Thyroid gland (tissue), 4 donors: ENCODE data around the gene NKX1-1. TPM values are rescaled to one million over a fixed set of nuclear protein-coding genes. Genes with fewer than 3 reads are reported as not detected.
A peak's percentile ranks its signal among the peaks of the same experiment; 100 is the strongest.

Experiments
- DNase-seq, 2 donors: peaks; one replicate each; pipeline ENCODE4 v3.0.0-alpha.2; 2019
- H3K27ac ChIP-seq, 3 donors: fragments of 200-600 bp; sonication (generic); 1 replicate in 2 of 3; 2 replicates in 1 of 3; pipeline ENCODE4 v1.5.1; 2016 to 2019; ENCODE audit warnings: mild to moderate bottlenecking in 1 of 3, moderate library complexity in 1 of 3
- H3K27me3 ChIP-seq: fragments of 200-600 bp; sonication (generic); one replicate; pipeline ENCODE4 v1.5.1; 2019
- H3K36me3 ChIP-seq, 2 donors: fragments of 200-600 bp; sonication (generic); one replicate each; pipeline ENCODE4 v1.5.1; 2016 to 2019
- H3K4me1 ChIP-seq, 2 donors: fragments of 200-600 bp; sonication (generic); one replicate each; pipeline ENCODE4 v1.5.1; 2017 to 2019
- H3K4me3 ChIP-seq, 3 donors: fragments of 200-600 bp; sonication (generic); replicated peaks in 1 of 3; 1 replicate in 2 of 3; 2 replicates in 1 of 3; pipeline ENCODE4 v1.5.1; 2016; ENCODE audit warnings: mild to moderate bottlenecking in 1 of 3
- H3K9me3 ChIP-seq: fragments of 200-600 bp; sonication (generic); one replicate; pipeline ENCODE4 v1.5.1; 2017
- POLR2A ChIP-seq, 2 donors: fragments of 450-650 bp; IDR thresholded peaks; one replicate each; pipeline ENCODE4 v1.6.1; 2017; ENCODE audit warnings: antibody characterized with exemption in 2 of 2, mild to moderate bottlenecking in 2 of 2, moderate library complexity in 1 of 2
- WGBS, 2 donors: methylation state at CpG; one replicate each; pipeline ENCODE4 v1.1.5; 2017; 5-methylcytosine and 5-hydroxymethylcytosine counted together
- intact Hi-C: fragments of 100-400 bp; cut with DNase I; formaldehyde crosslinking; loops from one replicate; pipeline ENCODE4 v1.15.1; 2023
- total RNA-seq, 4 donors: library from RNA; depleted of rRNA; stranded (reverse); fragments of >200 nt; gene quantifications; one replicate each; pipeline ENCODE4 v1.2.3, GENCODE V29; 2016
- TF ChIP-seq, protein P1 (sequence below), 6 experiments: fragments of 200-600 bp in 3 of 6; fragments of 450-650 bp in 3 of 6; sonication (generic) in 3 of 6; IDR thresholded peaks; one replicate each; pipeline ENCODE4 v1.5.1; 2016 to 2019; ENCODE audit warnings: antibody characterized with exemption in 6 of 6, mild to moderate bottlenecking in 2 of 6, inconsistent platforms in 1 of 6, moderate library complexity in 1 of 6

Gene NKX1-1
- total RNA-seq, 4 donors from 2014 or later, result not detected

DNA sequence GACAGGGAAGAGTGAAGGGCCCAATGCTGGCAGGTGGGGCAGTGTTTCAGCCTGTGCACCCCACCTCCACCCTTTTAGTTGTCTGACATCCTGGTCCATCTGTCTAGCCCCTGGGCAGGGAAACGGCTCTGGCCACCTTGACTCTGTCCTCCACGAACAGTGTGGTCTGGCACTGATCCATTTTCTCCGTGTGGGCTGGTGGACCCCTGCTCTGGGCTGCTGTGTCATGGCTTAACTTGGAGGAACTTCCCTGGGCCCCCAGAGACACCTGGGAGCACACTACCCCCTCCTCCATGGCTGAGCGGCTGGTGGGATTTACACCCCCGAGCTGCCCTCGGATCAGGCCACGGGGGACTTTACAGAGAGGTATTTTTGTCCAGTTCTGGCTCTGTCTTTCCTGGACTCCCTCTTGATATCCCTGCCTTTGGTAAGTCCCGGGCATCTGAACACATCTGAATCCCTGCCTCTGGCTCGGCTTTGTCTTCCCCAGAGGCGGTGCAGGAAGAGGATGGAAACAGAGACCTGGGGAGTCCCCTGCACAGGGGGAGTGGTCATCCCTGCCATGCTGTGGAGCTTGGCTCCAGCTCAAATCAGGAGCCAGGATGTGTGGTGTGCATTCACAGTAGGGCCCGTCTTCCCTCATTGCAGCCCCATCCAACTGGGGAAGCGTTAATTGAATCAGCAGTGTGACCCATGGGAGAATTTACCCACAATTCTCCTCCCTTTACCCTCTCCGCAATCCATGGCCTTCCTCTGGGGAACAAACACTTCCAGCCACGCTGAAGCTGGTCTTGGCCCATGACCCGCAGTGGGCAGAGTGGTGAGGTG is 6.3 kb upstream of the NKX1-1 start:
- H3K27me3 ChIP-seq, result peaks cover 17% of the 10 kb centered on the region
- no peak for DNase-seq

GRCh38 chr4:1411436-1412375 is 5.5 kb upstream of the NKX1-1 start:
- H3K27me3 ChIP-seq, result peaks cover 22% of the 10 kb centered on the region
- no peaks in the 10 kb centered on the region for H3K9me3 ChIP-seq

More for the DNA sequence above, 6.3 kb upstream of the NKX1-1 start:
- no peak overlapping the region for H3K4me3 ChIP-seq
- no peaks in the 10 kb centered on the region for H3K9me3 ChIP-seq
- H3K36me3 ChIP-seq, result no peaks in the 10 kb centered on the region
- intact Hi-C loops, result no loop called here
- no peaks in the 10 kb centered on the region for H3K4me1 ChIP-seq
- no peak overlapping the region for H3K27ac ChIP-seq
- 62 to 74% methylated on average over 13 to 14 of the region's 15 CpGs for WGBS, 2 donors
- TF ChIP-seq POLR2A (IDR thresholded peaks at IDR 0.05), result no peak
- TF ChIP-seq, protein P1, sequence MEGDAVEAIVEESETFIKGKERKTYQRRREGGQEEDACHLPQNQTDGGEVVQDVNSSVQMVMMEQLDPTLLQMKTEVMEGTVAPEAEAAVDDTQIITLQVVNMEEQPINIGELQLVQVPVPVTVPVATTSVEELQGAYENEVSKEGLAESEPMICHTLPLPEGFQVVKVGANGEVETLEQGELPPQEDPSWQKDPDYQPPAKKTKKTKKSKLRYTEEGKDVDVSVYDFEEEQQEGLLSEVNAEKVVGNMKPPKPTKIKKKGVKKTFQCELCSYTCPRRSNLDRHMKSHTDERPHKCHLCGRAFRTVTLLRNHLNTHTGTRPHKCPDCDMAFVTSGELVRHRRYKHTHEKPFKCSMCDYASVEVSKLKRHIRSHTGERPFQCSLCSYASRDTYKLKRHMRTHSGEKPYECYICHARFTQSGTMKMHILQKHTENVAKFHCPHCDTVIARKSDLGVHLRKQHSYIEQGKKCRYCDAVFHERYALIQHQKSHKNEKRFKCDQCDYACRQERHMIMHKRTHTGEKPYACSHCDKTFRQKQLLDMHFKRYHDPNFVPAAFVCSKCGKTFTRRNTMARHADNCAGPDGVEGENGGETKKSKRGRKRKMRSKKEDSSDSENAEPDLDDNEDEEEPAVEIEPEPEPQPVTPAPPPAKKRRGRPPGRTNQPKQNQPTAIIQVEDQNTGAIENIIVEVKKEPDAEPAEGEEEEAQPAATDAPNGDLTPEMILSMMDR (IDR thresholded peaks at IDR 0.05), result no peak

DNA sequence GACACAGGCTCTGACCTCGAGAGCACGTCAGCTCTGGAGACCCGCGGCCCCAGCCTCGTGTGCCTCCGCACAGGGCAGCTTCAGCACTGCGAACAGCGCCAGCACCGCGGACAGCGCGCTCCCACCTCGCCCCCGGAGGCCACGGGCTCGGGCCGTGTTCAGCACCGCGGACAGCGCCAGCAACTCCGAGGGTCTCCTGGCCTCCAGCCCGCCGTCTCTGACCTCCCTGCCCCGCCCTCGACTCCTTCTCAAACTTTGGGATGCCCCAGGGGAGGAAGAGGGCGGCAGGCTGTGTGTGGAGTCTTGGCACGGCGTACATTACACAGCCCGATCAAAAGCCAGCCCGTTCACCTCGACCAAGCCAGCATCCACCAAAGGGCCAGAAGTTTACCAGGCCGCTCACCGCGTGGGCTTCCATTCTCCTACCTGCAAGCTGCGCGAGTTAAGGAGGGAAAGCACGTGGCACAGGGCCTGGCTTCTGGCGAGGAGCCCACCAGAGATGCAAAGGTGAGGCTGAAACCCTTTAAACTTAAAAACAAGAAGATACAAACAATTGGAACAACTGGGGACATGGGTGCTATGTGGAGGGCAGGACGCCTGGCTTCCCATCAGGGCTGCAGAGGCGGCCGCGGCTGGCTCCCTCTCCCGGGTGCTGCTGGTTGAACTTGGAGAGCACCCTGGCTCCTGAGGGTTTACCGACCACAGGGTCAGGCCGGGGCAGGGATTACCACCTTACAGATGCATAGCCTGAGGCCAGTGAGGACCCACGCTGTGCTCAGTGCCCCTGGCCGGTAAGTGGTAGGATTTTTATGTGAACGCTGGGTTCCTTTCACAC is 4.5 kb upstream of the NKX1-1 start:
- Histone ChIP-seq H3K27ac (no peak overlapping the region), H3K36me3 (no peaks in the 10 kb centered on the region), H3K4me3 (no peak overlapping the region), H3K27me3 (peaks cover 23% of the 10 kb centered on the region), H3K9me3 (no peaks in the 10 kb centered on the region), H3K4me1 (no peaks in the 10 kb centered on the region)
- no peak for TF ChIP-seq POLR2A (IDR thresholded peaks at IDR 0.05)
- TF ChIP-seq, protein P1 (IDR thresholded peaks at IDR 0.05), result no peak
- peak; percentile 48 to 65 for DNase-seq
- intact Hi-C loops, result no loop called here
- 19 to 37% methylated on average over 34 to 46 of the region's 48 CpGs for WGBS, 2 donors

More at GRCh38 chr4:1411436-1412375, 5.5 kb upstream of the NKX1-1 start:
- no peak for DNase-seq
- no peaks in the 10 kb centered on the region for H3K4me1 ChIP-seq
- intact Hi-C loops, result no loop called here
- WGBS, 2 donors, result 43 to 52% methylated on average over 13 to 16 of the region's 17 CpGs
- no peaks in the 10 kb centered on the region for H3K36me3 ChIP-seq
- TF ChIP-seq POLR2A (IDR thresholded peaks at IDR 0.05), result no peak
- TF ChIP-seq, protein P1 (IDR thresholded peaks at IDR 0.05), result no peak
- H3K27ac ChIP-seq, result no peak overlapping the region
- no peak overlapping the region for H3K4me3 ChIP-seq

- no peak overlapping the region for H3K27ac ChIP-seq
- no peaks in the 10 kb centered on the region for H3K4me1 ChIP-seq
- H3K27me3 ChIP-seq, result peaks cover 25% of the 10 kb centered on the region
- TF ChIP-seq, protein P1 (IDR thresholded peaks at IDR 0.05), result no peak
- no peak for TF ChIP-seq POLR2A (IDR thresholded peaks at IDR 0.05)
- WGBS, 2 donors, result 45 to 49% methylated on average over 15 to 23 of the region's 27 CpGs
- no peaks in the 10 kb centered on the region for H3K36me3 ChIP-seq
- DNase-seq, result no peak
- no peak overlapping the region for H3K4me3 ChIP-seq
- intact Hi-C loops, result no loop called here
- no peaks in the 10 kb centered on the region for H3K9me3 ChIP-seq
Observed at GRCh38 chr4:1409491-1410425, 3.5 kb upstream of the NKX1-1 start.
